HepG2 (cell line): ENCODE results near the gene INSRR. TPM values are rescaled to one million over a fixed set of nuclear protein-coding genes. Genes with fewer than 3 reads are reported as not detected.
A peak's percentile ranks its signal among the peaks of the same experiment; 100 is the strongest.

Source experiments
- KDM5A ChIP-seq: fragments of 200-600 bp; sonication (generic); IDR thresholded peaks from 2 replicates; pipeline ENCODE4 v1.7.0; 2018; ENCODE audit warnings: antibody characterized with exemption, mild to moderate bottlenecking, low read length, borderline replicate concordance
- KLF9 ChIP-seq: IDR thresholded peaks from 2 replicates; pipeline ENCODE4 v1.6.1; 2016; ENCODE audit warnings: low read depth
- RARA ChIP-seq: IDR thresholded peaks from 2 replicates; pipeline ENCODE4 v1.6.1; 2016; ENCODE audit warnings: missing genetic modification reagents, missing compliant biosample characterization
- ZNF333 ChIP-seq: sonication (generic); formaldehyde crosslinking; IDR thresholded peaks from 2 replicates; pipeline ENCODE4 v1.4.0; 2020; ENCODE audit warnings: mild to moderate bottlenecking, missing genetic modification reagents, borderline replicate concordance
- ZNF460 ChIP-seq: sonication (generic); formaldehyde crosslinking; IDR thresholded peaks from 2 replicates; pipeline ENCODE4 v1.5.1; 2020; ENCODE audit warnings: missing genetic modification reagents, mild to moderate bottlenecking, borderline replicate concordance
- ZSCAN21 ChIP-seq: sonication (generic); formaldehyde crosslinking; IDR thresholded peaks from 2 replicates; pipeline ENCODE4 v1.8.0; 2022; ENCODE audit warnings: mild to moderate bottlenecking, missing genetic modification reagents, moderate library complexity, borderline replicate concordance
- polyA plus RNA-seq, 8 experiments: library from polyadenylated mRNA; depleted of rRNA in 3 of 8; stranded (reverse) in 7 of 8; unstranded in 1 of 8; fragments of >200 nt; fragmentation: Illumina TruSeq in 4 of 8; extraction: Trizol in 4 of 8; gene quantifications; 2 replicates each; pipeline versions ENCODE4 v1.2.1 to v1.2.3, GENCODE V29; 2011 to 2016; ENCODE audit warnings: low read depth in 4 of 8, missing spikeins in 1 of 8, mixed read lengths in 1 of 8; ENCODE audit not compliant: insufficient read depth in 1 of 8
- total RNA-seq, 5 experiments: library from RNA; depleted of rRNA; stranded (reverse); fragments of >200 nt; fragmentation: Illumina TruSeq; extraction: Trizol; gene quantifications; 2 replicates each; pipeline ENCODE4 v1.2.3, GENCODE V29; 2016; ENCODE audit warnings: low read depth in 1 of 5
- TF ChIP-seq, protein P1 (sequence below): IDR thresholded peaks from 2 replicates; pipeline ENCODE4 v1.6.1; 2016; ENCODE audit warnings: low read depth
- TF ChIP-seq, protein P2 (sequence below): sonication (generic); formaldehyde crosslinking; IDR thresholded peaks from 2 replicates; pipeline ENCODE4 v1.5.1; 2020; ENCODE audit warnings: missing genetic modification reagents, mild to moderate bottlenecking, borderline replicate concordance
- TF ChIP-seq, protein P3 (sequence below): sonication (generic); formaldehyde crosslinking; IDR thresholded peaks from 2 replicates; pipeline ENCODE4 v1.4.0; 2020; ENCODE audit warnings: missing genetic modification reagents
- TF ChIP-seq, protein P4 (sequence below): sonication (generic); formaldehyde crosslinking; IDR thresholded peaks from 2 replicates; pipeline ENCODE4 v1.8.0; 2022; ENCODE audit warnings: missing genetic modification reagents, mild to moderate bottlenecking, inconsistent platforms, borderline replicate concordance
- TF ChIP-seq, protein P5 (sequence below): sonication (generic); formaldehyde crosslinking; IDR thresholded peaks from 2 replicates; pipeline ENCODE4 v1.4.0; 2020; ENCODE audit warnings: missing genetic modification reagents, borderline replicate concordance
- TF ChIP-seq, protein P6 (sequence below): sonication (generic); formaldehyde crosslinking; IDR thresholded peaks from 2 replicates; pipeline ENCODE4 v1.4.0; 2020; ENCODE audit warnings: missing genetic modification reagents

INSRR gene
- total and polyA plus RNA-seq, 2 of the 13 experiments (the other 11 are each of a cell fraction or from before 2014, with no cell fraction given) = not detected

DNA sequence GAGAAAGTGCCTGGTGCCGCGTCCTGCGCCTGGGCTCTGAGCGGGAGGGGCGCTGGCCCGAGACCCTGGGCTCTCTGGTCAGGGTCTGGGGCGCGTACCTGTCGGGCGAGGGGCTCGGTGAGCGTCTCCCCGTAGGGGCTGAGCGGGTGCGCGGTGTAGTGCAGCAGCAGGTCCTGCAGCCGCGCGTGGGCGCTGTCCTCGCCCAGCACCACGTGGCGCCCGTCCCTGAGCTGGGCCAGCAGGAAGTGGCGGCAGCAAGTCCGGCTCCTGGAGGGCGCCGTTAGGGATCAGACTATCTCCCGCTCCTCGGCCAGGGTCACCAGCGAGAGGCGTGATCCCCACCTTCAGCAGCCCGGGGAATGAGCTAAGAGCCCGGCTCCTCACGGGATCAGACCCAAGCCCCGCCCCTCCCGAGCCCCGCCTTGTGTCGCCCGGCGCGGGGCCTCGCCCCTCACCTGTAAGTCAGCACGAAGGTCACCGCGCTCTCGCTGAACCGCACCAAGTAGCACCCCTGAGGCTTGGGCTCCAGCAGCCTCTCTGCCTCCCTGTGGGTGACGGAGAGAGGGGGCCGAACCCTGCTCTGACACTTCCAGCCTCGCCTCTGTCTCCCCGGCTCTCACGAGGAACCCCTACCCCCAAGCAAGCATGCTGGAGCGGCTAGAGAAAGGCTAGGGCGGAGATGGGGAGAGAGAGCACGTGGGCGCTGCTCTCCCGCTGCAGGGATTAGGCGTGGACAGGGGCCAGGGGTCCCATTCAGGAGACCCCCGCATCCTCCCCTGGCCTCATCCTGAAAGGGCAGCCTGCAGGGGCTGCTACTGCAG lies 45.0 kb downstream of the INSRR start (continued):
- TF ChIP-seq, protein P1, sequence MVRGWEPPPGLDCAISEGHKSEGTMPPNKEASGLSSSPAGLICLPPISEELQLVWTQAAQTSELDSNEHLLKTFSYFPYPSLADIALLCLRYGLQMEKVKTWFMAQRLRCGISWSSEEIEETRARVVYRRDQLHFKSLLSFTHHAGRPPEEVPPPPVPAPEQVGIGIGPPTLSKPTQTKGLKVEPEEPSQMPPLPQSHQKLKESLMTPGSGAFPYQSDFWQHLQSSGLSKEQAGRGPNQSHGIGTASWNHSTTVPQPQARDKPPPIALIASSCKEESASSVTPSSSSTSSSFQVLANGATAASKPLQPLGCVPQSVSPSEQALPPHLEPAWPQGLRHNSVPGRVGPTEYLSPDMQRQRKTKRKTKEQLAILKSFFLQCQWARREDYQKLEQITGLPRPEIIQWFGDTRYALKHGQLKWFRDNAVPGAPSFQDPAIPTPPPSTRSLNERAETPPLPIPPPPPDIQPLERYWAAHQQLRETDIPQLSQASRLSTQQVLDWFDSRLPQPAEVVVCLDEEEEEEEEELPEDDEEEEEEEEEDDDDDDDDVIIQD (CRISPR knock-in tag) = no peak
- TF ChIP-seq, protein P2, sequence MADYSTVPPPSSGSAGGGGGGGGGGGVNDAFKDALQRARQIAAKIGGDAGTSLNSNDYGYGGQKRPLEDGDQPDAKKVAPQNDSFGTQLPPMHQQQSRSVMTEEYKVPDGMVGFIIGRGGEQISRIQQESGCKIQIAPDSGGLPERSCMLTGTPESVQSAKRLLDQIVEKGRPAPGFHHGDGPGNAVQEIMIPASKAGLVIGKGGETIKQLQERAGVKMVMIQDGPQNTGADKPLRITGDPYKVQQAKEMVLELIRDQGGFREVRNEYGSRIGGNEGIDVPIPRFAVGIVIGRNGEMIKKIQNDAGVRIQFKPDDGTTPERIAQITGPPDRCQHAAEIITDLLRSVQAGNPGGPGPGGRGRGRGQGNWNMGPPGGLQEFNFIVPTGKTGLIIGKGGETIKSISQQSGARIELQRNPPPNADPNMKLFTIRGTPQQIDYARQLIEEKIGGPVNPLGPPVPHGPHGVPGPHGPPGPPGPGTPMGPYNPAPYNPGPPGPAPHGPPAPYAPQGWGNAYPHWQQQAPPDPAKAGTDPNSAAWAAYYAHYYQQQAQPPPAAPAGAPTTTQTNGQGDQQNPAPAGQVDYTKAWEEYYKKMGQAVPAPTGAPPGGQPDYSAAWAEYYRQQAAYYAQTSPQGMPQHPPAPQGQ = no peak
- TF ChIP-seq, protein P3, sequence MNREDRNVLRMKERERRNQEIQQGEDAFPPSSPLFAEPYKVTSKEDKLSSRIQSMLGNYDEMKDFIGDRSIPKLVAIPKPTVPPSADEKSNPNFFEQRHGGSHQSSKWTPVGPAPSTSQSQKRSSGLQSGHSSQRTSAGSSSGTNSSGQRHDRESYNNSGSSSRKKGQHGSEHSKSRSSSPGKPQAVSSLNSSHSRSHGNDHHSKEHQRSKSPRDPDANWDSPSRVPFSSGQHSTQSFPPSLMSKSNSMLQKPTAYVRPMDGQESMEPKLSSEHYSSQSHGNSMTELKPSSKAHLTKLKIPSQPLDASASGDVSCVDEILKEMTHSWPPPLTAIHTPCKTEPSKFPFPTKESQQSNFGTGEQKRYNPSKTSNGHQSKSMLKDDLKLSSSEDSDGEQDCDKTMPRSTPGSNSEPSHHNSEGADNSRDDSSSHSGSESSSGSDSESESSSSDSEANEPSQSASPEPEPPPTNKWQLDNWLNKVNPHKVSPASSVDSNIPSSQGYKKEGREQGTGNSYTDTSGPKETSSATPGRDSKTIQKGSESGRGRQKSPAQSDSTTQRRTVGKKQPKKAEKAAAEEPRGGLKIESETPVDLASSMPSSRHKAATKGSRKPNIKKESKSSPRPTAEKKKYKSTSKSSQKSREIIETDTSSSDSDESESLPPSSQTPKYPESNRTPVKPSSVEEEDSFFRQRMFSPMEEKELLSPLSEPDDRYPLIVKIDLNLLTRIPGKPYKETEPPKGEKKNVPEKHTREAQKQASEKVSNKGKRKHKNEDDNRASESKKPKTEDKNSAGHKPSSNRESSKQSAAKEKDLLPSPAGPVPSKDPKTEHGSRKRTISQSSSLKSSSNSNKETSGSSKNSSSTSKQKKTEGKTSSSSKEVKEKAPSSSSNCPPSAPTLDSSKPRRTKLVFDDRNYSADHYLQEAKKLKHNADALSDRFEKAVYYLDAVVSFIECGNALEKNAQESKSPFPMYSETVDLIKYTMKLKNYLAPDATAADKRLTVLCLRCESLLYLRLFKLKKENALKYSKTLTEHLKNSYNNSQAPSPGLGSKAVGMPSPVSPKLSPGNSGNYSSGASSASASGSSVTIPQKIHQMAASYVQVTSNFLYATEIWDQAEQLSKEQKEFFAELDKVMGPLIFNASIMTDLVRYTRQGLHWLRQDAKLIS (CRISPR knock-in tag) = no peak
- peak; percentile 46; the same call in 1 of the 2 replicates for TF ChIP-seq ZNF333 (CRISPR knock-in tag)
- TF ChIP-seq ZSCAN21 = peak; percentile 87
- 0 out of 2 replicates have a peak, but pooled peaks have one; percentile 29 for TF ChIP-seq RARA (CRISPR knock-in tag)
- 0 out of 2 replicates have a peak, but pooled peaks have one; percentile 55 for TF ChIP-seq KLF9 (CRISPR knock-in tag)
- TF ChIP-seq ZNF460 (CRISPR knock-in tag) = no peak
- TF ChIP-seq, protein P4, sequence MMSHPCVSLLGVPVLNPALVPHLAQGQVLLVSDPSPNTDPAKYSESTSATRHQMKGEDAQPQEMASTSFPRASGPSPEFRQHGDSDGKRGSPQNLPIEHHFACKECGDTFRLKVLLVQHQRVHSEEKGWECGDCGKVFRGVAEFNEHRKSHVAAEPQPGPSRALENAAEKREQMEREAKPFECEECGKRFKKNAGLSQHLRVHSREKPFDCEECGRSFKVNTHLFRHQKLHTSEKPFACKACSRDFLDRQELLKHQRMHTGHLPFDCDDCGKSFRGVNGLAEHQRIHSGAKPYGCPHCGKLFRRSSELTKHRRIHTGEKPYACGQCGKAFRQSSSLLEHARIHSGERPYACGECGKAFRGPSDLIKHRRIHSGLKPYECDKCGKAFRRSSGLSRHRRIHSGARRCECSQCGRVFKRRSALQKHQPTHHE (CRISPR knock-in tag) = no peak; the same call in 1 of the 2 replicates
- TF ChIP-seq, protein P5, sequence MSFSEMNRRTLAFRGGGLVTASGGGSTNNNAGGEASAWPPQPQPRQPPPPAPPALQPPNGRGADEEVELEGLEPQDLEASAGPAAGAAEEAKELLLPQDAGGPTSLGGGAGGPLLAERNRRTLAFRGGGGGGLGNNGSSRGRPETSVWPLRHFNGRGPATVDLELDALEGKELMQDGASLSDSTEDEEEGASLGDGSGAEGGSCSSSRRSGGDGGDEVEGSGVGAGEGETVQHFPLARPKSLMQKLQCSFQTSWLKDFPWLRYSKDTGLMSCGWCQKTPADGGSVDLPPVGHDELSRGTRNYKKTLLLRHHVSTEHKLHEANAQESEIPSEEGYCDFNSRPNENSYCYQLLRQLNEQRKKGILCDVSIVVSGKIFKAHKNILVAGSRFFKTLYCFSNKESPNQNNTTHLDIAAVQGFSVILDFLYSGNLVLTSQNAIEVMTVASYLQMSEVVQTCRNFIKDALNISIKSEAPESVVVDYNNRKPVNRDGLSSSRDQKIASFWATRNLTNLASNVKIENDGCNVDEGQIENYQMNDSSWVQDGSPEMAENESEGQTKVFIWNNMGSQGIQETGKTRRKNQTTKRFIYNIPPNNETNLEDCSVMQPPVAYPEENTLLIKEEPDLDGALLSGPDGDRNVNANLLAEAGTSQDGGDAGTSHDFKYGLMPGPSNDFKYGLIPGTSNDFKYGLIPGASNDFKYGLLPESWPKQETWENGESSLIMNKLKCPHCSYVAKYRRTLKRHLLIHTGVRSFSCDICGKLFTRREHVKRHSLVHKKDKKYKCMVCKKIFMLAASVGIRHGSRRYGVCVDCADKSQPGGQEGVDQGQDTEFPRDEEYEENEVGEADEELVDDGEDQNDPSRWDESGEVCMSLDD = peak; percentile 76; the same call in 1 of the 2 replicates
- TF ChIP-seq KDM5A = no peak
- TF ChIP-seq, protein P6, sequence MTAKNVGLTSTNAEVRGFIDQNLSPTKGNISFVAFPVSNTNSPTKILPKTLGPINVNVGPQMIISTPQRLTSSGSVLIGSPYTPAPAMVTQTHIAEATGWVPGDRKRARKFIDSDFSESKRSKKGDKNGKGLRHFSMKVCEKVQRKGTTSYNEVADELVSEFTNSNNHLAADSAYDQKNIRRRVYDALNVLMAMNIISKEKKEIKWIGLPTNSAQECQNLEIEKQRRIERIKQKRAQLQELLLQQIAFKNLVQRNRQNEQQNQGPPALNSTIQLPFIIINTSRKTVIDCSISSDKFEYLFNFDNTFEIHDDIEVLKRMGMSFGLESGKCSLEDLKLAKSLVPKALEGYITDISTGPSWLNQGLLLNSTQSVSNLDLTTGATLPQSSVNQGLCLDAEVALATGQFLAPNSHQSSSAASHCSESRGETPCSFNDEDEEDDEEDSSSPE (CRISPR knock-in tag) = peak; percentile 92
